H9 (cell line): ENCODE results near the gene MUC5B. TPM values are rescaled to one million over a fixed set of nuclear protein-coding genes. Genes with fewer than 3 reads are reported as not detected.

Experiments used
- DNase-seq: peaks from one replicate; pipeline ENCODE4 v3.0.0-alpha.2; 2017
- H2AFZ ChIP-seq: one replicate; pipeline ENCODE4 v1.6.1; 2013; ENCODE audit warnings: mild to moderate bottlenecking, low read length, control low read depth, moderate library complexity
- H2AK5ac ChIP-seq: 2 replicates; pipeline ENCODE4 v1.6.1; 2013; ENCODE audit warnings: low read length, control low read depth, mixed read lengths; ENCODE audit not compliant: insufficient read length
- H2BK120ac ChIP-seq: one replicate; pipeline ENCODE4 v1.6.1; 2013; ENCODE audit warnings: low read depth, mild to moderate bottlenecking, low read length, control low read depth, inconsistent platforms; ENCODE audit not compliant: poor library complexity, severe bottlenecking
- H2BK12ac ChIP-seq: 2 replicates; pipeline ENCODE4 v1.6.1; 2013; ENCODE audit warnings: low read length, control low read depth, mixed read lengths, low read depth; ENCODE audit not compliant: insufficient read length
- H2BK15ac ChIP-seq: 2 replicates; pipeline ENCODE4 v1.6.1; 2013; ENCODE audit warnings: low read depth, low read length, control low read depth
- H2BK20ac ChIP-seq: one replicate; pipeline ENCODE4 v1.6.1; 2013; ENCODE audit warnings: low read depth, mild to moderate bottlenecking, low read length, control low read depth, inconsistent platforms; ENCODE audit not compliant: poor library complexity, severe bottlenecking
- H2BK5ac ChIP-seq: 2 replicates; pipeline ENCODE4 v1.6.1; 2013; ENCODE audit warnings: low read length, control low read depth, mixed read lengths; ENCODE audit not compliant: insufficient read length
- H3K14ac ChIP-seq: 2 replicates; pipeline ENCODE4 v1.6.1; 2013; ENCODE audit warnings: low read length, control low read depth; ENCODE audit not compliant: insufficient read depth
- H3K18ac ChIP-seq: 2 replicates; pipeline ENCODE4 v1.6.1; 2013; ENCODE audit warnings: low read depth, mild to moderate bottlenecking, mixed read lengths, low read length, control low read depth; ENCODE audit not compliant: insufficient read length
- H3K23ac ChIP-seq: 2 replicates; pipeline ENCODE4 v1.6.1; 2013; ENCODE audit warnings: low read length, control low read depth, mixed read lengths, low read depth; ENCODE audit not compliant: insufficient read length
- H3K23me2 ChIP-seq: 2 replicates; pipeline ENCODE4 v1.6.1; 2013; ENCODE audit warnings: low read depth, mild to moderate bottlenecking, mixed read lengths, low read length, control low read depth; ENCODE audit not compliant: insufficient read length, poor library complexity, severe bottlenecking
- H3K27ac ChIP-seq: 2 replicates; pipeline ENCODE4 v1.5.1; 2013; ENCODE audit warnings: low read length, control low read depth, mixed read lengths, low read depth; ENCODE audit not compliant: insufficient read length
- H3K27me3 ChIP-seq: 2 replicates; pipeline ENCODE4 v1.6.1; 2013; ENCODE audit warnings: low read length, control low read depth, inconsistent platforms; ENCODE audit not compliant: insufficient read depth
- H3K4ac ChIP-seq: 2 replicates; pipeline ENCODE4 v1.6.1; 2013; ENCODE audit warnings: low read depth, mild to moderate bottlenecking, control low read depth, inconsistent platforms, low read length, moderate library complexity
- H3K4me1 ChIP-seq: 2 replicates; pipeline ENCODE4 v1.6.1; 2013; ENCODE audit warnings: low read length, control low read depth, inconsistent platforms; ENCODE audit not compliant: insufficient read depth
- H3K4me2 ChIP-seq: 2 replicates; pipeline ENCODE4 v1.6.1; 2013; ENCODE audit warnings: low read length, control low read depth, mixed read lengths; ENCODE audit not compliant: insufficient read length, insufficient read depth
- H3K56ac ChIP-seq: 2 replicates; pipeline ENCODE4 v1.6.1; 2013; ENCODE audit warnings: low read depth, mild to moderate bottlenecking, mixed read lengths, low read length, control low read depth; ENCODE audit not compliant: insufficient read length
- H3K79me1 ChIP-seq: 2 replicates; pipeline ENCODE4 v1.6.1; 2013; ENCODE audit warnings: low read depth, mild to moderate bottlenecking, moderate library complexity, low read length, control low read depth, inconsistent platforms; ENCODE audit not compliant: insufficient read depth, poor library complexity, severe bottlenecking
- H3K79me2 ChIP-seq: 2 replicates; pipeline ENCODE4 v1.6.1; 2013; ENCODE audit warnings: low read length, control low read depth, inconsistent platforms; ENCODE audit not compliant: insufficient read depth
- H3K9ac ChIP-seq: 2 replicates; pipeline ENCODE4 v1.6.1; 2013; ENCODE audit warnings: low read length, control low read depth, mixed read lengths; ENCODE audit not compliant: insufficient read length; ENCODE audit errors: extremely low read depth
- H3K9me3 ChIP-seq: one replicate; pipeline ENCODE4 v1.6.1; 2013; ENCODE audit warnings: low read depth, low read length, inconsistent platforms; ENCODE audit not compliant: control insufficient read depth
- H3T11ph ChIP-seq: one replicate; pipeline ENCODE4 v1.6.1; 2013; ENCODE audit warnings: mild to moderate bottlenecking, low read length, control low read depth, inconsistent platforms
- H4K20me1 ChIP-seq: one replicate; pipeline ENCODE4 v1.6.1; 2013; ENCODE audit not compliant: control insufficient read depth, insufficient read length, insufficient read depth
- H4K5ac ChIP-seq: 2 replicates; pipeline ENCODE4 v1.6.1; 2013; ENCODE audit warnings: low read depth, mild to moderate bottlenecking, mixed read lengths, low read length, control low read depth; ENCODE audit not compliant: insufficient read length
- H4K8ac ChIP-seq: replicated peaks from 2 replicates; pipeline ENCODE4 v1.6.1; 2013; ENCODE audit warnings: low read length, control low read depth, mixed read lengths, low read depth; ENCODE audit not compliant: insufficient read length
- H4K91ac ChIP-seq: 2 replicates; pipeline ENCODE4 v1.6.1; 2013; ENCODE audit warnings: low read depth, mild to moderate bottlenecking, moderate library complexity, mixed read lengths, low read length, control low read depth; ENCODE audit not compliant: insufficient read length
- H3K27ac Mint-ChIP-seq, 3 experiments: 2 replicates in 2 of 3; 3 replicates in 1 of 3; pipeline ENCODE4 v1.8.0; 2020 to 2021; ENCODE audit warnings: mixed read lengths in 3 of 3, mild to moderate bottlenecking in 1 of 3, moderate library complexity in 1 of 3
- H3K27me3 Mint-ChIP-seq: 2 replicates; pipeline ENCODE4 v1.8.0; 2021; ENCODE audit warnings: low read depth, mild to moderate bottlenecking, moderate library complexity, mixed read lengths
- H3K36me3 Mint-ChIP-seq, 3 experiments: 2 replicates in 2 of 3; 3 replicates in 1 of 3; pipeline ENCODE4 v1.8.0; 2020 to 2021; ENCODE audit warnings: low read depth in 3 of 3, mixed read lengths in 3 of 3; ENCODE audit not compliant: insufficient read depth in 1 of 3
- H3K4me1 Mint-ChIP-seq, 2 experiments: 2 replicates each; pipeline ENCODE4 v1.8.0; 2020; ENCODE audit warnings: mixed read lengths in 2 of 2
- H3K4me3 Mint-ChIP-seq, 2 experiments: 2 replicates in 1 of 2; 3 replicates in 1 of 2; pipeline ENCODE4 v1.8.0; 2020 to 2021; ENCODE audit warnings: mild to moderate bottlenecking in 2 of 2, mixed read lengths in 2 of 2, moderate library complexity in 1 of 2
- H3K9me3 Mint-ChIP-seq, 2 experiments: 2 replicates in 1 of 2; 3 replicates in 1 of 2; pipeline ENCODE4 v1.8.0; 2020; ENCODE audit warnings: mild to moderate bottlenecking in 2 of 2, mixed read lengths in 2 of 2, moderate library complexity in 1 of 2
- CTCF ChIP-seq: fragments of 200-600 bp; sonication (generic); conservative IDR thresholded peaks from 3 replicates; pipeline ENCODE4 v1.8.0; 2021; ENCODE audit warnings: antibody characterized with exemption, mild to moderate bottlenecking
- WGBS: extraction: QIAGEN DNeasy Blood & Tissue Kit; methylation state at CpG from one replicate; pipeline ENCODE4 v1.1.7; 2013; ENCODE audit warnings: missing lambda C conversion rate, low lambda C conversion rate, mixed read lengths; ENCODE audit not compliant: insufficient read length; ENCODE audit errors: extremely low coverage; 5-methylcytosine and 5-hydroxymethylcytosine counted together
- total RNA-seq: library from RNA; stranded (reverse); gene quantifications from 2 replicates; pipeline ENCODE4 v1.2.1, GENCODE V29; 2021

The MUC5B gene
- total RNA-seq, 1 experiment from 2014 or later: not detected

GRCh38 chr11:1234771-1235305, 12.0 kb downstream of the MUC5B start:
- Histone ChIP-seq H3K14ac (no peak overlapping the region; the same call in 1 of the 2 replicates), H2AFZ (no peak overlapping the region), H4K20me1 (no peaks in the 10 kb centered on the region), H4K91ac (no peak overlapping the region), H2BK5ac (no peak overlapping the region), H4K8ac (no peak overlapping the region), H3K23me2 (no peaks in the 10 kb centered on the region), H3K4ac (no peak overlapping the region), H2BK15ac (no peak overlapping the region), H3K23ac (no peak overlapping the region), H3K27me3 (no peaks in the 10 kb centered on the region), H3K18ac (no peak overlapping the region), H3T11ph (no peak overlapping the region), H3K4me1 (no peaks in the 10 kb centered on the region), H3K56ac (no peak overlapping the region), H3K9me3 (no peaks in the 10 kb centered on the region), H3K79me1 (no peaks in the 10 kb centered on the region), H2BK12ac (no peak overlapping the region), H3K9ac (no peak overlapping the region), H2BK120ac (no peak overlapping the region), H2BK20ac (no peak overlapping the region), H4K5ac (no peak overlapping the region), H3K79me2 (no peaks in the 10 kb centered on the region), H3K27ac (no peak overlapping the region), H3K4me2 (no peak overlapping the region), H2AK5ac (no peak overlapping the region)
- no peak overlapping the region for H3K27ac Mint-ChIP-seq
- H3K4me1 Mint-ChIP-seq: no peaks in the 10 kb centered on the region
- no peaks in the 10 kb centered on the region for H3K36me3 Mint-ChIP-seq
- H3K4me3 Mint-ChIP-seq: no peak overlapping the region
- no CpG with 5 or more reads among the region's 23 CpGs for WGBS
- DNase-seq: peak; percentile 22
- no peaks in the 10 kb centered on the region for H3K9me3 Mint-ChIP-seq
- no peak for TF ChIP-seq CTCF
- no peaks in the 10 kb centered on the region; the same call in 1 of the 2 replicates for H3K27me3 Mint-ChIP-seq
